Nucleus accumbens (tissue), 56 donors: ENCODE measurements around the gene PNPO.

Experiments
- DNase-seq, 56 donors: peaks; one replicate each; lab custom pipeline; 2025; lab: John Stamatoyannopoulos, UW

The PNPO gene

DNA sequence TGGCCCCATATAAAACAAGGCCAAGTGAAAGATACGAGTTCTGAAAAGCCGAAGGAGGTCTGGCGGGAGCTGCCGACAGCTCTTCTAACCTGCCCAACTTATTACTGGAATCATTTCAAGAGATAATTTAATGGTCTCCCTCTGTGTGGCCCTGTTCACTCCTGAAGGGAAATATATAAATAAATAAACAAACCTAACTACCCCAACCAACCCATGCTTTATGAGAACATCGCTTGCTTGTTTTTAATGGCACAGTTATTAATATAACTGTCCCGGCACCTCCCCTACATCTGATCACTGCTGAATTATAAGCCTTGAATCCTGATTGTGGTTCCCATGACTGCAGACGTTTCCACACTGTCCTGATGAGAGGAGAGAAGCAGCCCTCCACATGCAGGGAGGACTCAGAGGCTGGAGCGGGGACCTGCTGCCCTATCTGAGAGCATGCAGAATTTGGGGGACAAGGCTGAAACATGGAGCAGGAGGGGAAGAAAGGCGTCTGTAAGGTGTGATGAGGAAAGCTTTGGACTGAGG is 51.7 kb downstream of the PNPO start:
- DNase-seq = no peak

DNA sequence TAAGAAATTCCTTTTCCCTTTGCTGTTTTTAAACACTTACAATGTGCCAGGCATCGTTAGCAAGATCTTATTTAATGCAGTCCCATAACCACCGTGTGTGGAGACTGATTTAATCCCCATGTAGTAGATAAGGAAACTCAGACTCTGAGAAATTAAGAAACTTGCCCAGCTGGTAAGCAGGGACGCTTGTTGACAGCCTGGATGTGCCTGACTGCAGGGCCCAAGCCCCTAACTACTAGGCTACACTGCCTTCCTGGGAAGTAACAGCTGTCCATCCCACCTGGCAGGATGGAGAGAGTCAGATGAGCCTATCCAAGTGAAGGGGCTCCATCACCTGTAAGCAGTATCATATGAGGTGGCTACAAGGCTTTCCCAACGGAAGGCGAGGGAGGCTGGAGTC is 52.6 kb downstream of the PNPO start:
- no peak for DNase-seq

DNA sequence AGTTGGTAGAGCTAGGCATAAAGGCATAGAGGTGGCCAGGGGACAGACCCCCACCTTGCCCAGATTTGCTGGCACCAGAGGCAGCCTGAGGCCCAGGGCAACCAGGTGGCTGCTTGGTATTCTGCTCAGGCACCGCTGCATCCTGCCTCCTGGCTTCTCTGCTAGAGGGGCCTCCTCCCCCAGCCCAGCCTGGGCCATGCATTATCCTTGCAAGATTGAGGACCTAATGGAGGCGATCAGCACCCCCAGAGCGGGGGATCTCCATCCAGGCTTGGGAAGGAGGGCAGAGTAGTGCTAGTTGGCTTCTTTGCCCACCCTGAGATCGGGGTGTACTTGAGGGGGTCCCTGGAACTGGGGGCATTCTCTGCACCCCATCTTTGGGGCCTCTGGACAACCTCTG is 53.4 kb downstream of the PNPO start:
- no peak for DNase-seq

DNA sequence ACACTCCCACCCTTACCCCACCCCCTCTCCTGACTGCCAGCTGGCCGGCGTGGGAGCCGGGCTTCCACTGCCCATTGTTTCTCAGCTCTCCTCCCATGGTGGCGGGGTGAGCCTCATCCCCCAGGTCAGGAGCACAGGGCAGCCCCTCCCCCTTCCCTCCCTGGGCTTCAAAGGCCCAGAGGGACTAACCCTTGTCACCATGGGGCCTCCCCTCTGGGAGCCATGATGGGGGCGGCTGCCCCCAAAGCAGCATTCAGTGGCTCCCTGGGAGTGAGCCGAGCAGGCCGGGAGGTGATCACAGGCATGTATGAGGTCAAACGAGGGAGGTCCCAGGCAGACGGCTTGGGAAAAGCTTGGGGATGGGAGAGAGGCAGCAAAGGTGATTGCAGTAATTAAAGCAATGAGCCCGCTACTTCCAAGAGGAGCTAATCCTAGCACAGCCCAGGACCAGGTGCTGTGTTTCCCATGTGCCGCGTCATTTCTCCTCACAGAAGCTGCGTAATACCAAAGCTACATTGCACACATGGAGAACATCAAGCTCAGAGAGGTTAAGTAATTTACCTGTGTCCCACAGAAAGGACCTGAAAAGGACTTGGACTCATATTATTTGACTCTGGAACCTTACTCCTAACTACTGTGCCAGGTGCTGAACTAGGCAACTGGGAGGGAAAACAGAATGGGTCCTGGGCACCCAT is 54.0 kb downstream of the PNPO start:
- DNase-seq = no peak

DNA sequence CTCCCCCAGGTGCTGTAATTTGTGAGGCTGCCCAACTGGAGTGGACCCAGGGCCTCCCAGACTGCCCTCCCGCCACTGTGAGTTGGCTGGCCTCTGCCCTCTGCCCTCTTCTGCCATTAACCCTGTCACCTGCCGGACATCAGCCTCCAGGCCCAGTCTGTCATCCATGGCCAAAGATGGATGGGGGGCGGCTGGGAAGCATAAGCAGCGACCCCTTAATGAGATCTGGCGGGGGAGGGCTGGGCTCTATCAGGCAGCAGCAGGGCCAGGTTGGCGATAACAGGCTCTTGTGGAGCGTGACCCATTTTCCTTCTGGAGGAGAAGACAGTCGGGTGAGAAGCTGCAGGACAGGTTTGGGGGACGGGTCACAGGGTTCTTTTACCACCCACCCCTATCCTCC is 54.8 kb downstream of the PNPO start:
- no peak for DNase-seq

DNA sequence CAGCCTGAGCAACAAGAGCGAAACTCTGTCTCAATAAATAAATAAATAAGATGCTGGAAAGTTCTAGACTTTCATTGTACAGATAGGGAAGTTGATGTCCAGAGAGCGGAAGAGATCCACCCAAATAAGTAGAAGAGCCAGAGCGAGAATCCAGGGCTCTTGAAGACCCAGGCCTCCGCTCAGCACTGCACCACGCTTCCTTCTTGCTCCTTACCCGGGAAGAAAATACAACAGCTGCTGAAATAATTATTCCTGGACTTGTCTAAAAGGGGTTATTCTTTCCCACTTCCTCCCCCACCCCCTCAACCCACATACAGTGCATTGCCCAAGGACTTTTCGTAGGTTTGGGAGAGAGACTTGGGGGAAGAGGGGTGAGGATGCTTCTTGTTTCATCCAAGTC is 56.2 kb downstream of the PNPO start:
- DNase-seq = no peak

DNA sequence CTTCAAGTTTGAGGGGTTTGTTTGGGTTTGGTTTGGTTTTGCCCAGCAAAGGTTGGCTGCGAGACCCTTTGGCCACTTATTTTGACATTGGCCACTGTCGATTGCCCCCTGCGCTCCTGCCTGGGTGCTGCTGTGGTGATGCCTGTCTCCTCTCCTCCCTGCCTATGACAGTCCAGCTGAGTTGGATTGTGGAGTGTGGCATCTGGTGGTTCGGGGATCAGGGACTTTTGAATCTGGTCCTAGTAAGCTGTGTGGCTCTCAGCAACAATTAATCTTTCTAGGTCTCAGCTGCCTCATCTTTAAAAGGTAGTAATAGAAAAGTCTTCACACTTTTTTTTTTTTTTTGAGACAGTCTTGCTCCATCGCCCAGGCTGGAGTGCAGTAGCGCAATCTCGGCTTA is 56.7 kb downstream of the PNPO start:
- no peak for DNase-seq
